ENCODE results near the gene PGBD2.
A peak's percentile ranks its signal among the peaks of the same experiment; 100 is the strongest.

DNA sequence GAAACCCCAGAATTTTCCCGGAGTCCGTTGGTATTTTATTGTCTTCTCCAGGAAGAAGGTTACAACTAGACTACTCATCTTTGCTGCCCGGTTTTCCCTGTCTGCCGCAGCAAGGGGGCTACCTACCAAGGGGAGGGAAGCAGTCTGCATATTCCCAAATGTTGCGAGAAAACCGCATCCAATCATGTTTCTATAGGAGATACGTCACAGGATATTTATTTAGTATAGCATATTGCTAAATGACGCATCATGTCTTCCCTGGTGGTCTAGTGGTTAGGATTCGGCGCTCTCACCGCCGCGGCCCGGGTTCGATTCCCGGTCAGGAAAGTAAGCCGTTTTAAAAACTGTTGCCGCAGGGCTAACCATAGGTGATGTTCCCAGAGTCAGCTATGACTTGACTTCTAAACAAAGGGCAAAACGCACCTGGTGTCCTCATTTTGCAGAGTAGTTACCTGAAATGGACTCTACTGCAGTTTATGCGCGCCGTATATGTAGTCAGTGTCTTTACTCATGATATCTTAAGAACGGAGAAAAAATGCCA, 32.0 kb upstream of the PGBD2 start:
- TF ChIP-seq ETV6 (CRISPR knock-in tag; IDR thresholded peaks at IDR 0.05) (0 out of 2 replicates have a peak, but pooled peaks have one; percentile 22), NFYB (CRISPR knock-in tag; conservative IDR thresholded peaks at IDR 0.05; ENCODE audit: low read depth) (no peak), ZNF317 (CRISPR knock-in tag; IDR thresholded peaks at IDR 0.05; ENCODE audit: borderline replicate concordance, low read depth) (no peak), TCF7 (CRISPR knock-in tag; IDR thresholded peaks at IDR 0.05; ENCODE audit: low read depth) (no peak), CREB1 (CRISPR knock-in tag; IDR thresholded peaks at IDR 0.05) (no peak)
- TF ChIP-seq, protein P1, sequence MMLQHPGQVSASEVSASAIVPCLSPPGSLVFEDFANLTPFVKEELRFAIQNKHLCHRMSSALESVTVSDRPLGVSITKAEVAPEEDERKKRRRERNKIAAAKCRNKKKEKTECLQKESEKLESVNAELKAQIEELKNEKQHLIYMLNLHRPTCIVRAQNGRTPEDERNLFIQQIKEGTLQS (CRISPR knock-in tag; conservative IDR thresholded peaks at IDR 0.05) = no peak
- TF ChIP-seq, protein P2, sequence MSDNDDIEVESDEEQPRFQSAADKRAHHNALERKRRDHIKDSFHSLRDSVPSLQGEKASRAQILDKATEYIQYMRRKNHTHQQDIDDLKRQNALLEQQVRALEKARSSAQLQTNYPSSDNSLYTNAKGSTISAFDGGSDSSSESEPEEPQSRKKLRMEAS (CRISPR knock-in tag; IDR thresholded peaks at IDR 0.05) = no peak
- TF ChIP-seq, protein P3, sequence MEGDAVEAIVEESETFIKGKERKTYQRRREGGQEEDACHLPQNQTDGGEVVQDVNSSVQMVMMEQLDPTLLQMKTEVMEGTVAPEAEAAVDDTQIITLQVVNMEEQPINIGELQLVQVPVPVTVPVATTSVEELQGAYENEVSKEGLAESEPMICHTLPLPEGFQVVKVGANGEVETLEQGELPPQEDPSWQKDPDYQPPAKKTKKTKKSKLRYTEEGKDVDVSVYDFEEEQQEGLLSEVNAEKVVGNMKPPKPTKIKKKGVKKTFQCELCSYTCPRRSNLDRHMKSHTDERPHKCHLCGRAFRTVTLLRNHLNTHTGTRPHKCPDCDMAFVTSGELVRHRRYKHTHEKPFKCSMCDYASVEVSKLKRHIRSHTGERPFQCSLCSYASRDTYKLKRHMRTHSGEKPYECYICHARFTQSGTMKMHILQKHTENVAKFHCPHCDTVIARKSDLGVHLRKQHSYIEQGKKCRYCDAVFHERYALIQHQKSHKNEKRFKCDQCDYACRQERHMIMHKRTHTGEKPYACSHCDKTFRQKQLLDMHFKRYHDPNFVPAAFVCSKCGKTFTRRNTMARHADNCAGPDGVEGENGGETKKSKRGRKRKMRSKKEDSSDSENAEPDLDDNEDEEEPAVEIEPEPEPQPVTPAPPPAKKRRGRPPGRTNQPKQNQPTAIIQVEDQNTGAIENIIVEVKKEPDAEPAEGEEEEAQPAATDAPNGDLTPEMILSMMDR (IDR thresholded peaks at IDR 0.05) = no peak
- TF ChIP-seq, protein P4, sequence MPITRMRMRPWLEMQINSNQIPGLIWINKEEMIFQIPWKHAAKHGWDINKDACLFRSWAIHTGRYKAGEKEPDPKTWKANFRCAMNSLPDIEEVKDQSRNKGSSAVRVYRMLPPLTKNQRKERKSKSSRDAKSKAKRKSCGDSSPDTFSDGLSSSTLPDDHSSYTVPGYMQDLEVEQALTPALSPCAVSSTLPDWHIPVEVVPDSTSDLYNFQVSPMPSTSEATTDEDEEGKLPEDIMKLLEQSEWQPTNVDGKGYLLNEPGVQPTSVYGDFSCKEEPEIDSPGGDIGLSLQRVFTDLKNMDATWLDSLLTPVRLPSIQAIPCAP (CRISPR knock-in tag; IDR thresholded peaks at IDR 0.05) = no peak
- TF ChIP-seq, protein P5, sequence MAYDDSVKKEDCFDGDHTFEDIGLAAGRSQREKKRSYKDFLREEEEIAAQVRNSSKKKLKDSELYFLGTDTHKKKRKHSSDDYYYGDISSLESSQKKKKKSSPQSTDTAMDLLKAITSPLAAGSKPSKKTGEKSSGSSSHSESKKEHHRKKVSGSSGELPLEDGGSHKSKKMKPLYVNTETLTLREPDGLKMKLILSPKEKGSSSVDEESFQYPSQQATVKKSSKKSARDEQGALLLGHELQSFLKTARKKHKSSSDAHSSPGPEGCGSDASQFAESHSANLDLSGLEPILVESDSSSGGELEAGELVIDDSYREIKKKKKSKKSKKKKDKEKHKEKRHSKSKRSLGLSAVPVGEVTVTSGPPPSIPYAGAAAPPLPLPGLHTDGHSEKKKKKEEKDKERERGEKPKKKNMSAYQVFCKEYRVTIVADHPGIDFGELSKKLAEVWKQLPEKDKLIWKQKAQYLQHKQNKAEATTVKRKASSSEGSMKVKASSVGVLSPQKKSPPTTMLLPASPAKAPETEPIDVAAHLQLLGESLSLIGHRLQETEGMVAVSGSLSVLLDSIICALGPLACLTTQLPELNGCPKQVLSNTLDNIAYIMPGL (CRISPR knock-in tag; IDR thresholded peaks at IDR 0.05) = no peak
- TF ChIP-seq, protein P6, sequence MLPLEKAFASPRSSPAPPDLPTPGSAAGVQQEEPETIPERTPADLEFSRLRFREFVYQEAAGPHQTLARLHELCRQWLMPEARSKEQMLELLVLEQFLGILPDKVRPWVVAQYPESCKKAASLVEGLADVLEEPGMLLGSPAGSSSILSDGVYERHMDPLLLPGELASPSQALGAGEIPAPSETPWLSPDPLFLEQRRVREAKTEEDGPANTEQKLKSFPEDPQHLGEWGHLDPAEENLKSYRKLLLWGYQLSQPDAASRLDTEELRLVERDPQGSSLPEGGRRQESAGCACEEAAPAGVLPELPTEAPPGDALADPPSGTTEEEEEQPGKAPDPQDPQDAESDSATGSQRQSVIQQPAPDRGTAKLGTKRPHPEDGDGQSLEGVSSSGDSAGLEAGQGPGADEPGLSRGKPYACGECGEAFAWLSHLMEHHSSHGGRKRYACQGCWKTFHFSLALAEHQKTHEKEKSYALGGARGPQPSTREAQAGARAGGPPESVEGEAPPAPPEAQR (CRISPR knock-in tag; IDR thresholded peaks at IDR 0.05) = no peak
- TF ChIP-seq, protein P7, sequence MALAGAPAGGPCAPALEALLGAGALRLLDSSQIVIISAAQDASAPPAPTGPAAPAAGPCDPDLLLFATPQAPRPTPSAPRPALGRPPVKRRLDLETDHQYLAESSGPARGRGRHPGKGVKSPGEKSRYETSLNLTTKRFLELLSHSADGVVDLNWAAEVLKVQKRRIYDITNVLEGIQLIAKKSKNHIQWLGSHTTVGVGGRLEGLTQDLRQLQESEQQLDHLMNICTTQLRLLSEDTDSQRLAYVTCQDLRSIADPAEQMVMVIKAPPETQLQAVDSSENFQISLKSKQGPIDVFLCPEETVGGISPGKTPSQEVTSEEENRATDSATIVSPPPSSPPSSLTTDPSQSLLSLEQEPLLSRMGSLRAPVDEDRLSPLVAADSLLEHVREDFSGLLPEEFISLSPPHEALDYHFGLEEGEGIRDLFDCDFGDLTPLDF (CRISPR knock-in tag; IDR thresholded peaks at IDR 0.05) = no peak
